KOPT-K1 (cell line): ENCODE measurements around the gene CA12.

Source experiments
- H3K27ac ChIP-seq: fragments of 200-600 bp; sonication (generic); 2 replicates; pipeline ENCODE4 v1.5.1; 2016; ENCODE audit warnings: antibody characterized with exemption, mild to moderate bottlenecking, low read depth, low read length; ENCODE audit not compliant: poor library complexity, severe bottlenecking
- H3K36me3 ChIP-seq: fragments of 200-600 bp; sonication (generic); 2 replicates; pipeline ENCODE4 v1.5.1; 2017; ENCODE audit warnings: antibody characterized with exemption, mild to moderate bottlenecking, low read length, moderate library complexity; ENCODE audit not compliant: insufficient read depth
- H3K9me3 ChIP-seq: fragments of 200-600 bp; sonication (generic); 2 replicates; pipeline ENCODE4 v1.5.1; 2017; ENCODE audit warnings: antibody characterized with exemption, low read length, mild to moderate bottlenecking; ENCODE audit not compliant: insufficient read depth, poor library complexity, severe bottlenecking

CA12 gene

DNA sequence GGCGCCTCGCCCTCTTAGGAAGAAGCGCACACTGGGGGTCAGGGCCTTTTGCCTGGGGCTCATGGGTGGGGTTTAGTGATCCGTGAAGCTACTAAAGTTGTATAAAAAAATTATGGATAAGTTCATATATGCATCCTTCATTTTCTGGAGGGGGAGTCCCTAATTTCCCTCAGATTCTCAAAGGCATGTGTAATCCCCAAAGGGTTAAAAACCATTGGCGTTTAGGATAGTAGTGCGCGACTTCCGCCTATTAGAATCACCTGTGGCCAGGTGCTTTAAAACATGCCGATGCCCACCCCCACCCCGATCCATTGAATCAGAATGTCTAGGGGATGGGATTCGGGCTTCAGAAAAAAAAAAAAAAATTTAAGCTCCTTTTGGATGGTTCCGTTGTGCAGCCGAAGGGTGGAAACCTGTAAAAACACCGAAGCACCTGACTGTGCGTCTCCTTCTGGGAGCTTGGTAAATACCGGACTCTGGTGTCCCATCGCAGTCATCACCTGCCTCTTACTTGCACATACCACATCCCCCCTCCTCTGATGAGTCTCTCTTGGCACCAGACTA lies 103.7 kb downstream of the CA12 start:
- peak overlapping the region; percentile 61 for H3K27ac ChIP-seq
- H3K9me3 ChIP-seq: no peaks in the 10 kb centered on the region
- no peaks in the 10 kb centered on the region for H3K36me3 ChIP-seq

DNA sequence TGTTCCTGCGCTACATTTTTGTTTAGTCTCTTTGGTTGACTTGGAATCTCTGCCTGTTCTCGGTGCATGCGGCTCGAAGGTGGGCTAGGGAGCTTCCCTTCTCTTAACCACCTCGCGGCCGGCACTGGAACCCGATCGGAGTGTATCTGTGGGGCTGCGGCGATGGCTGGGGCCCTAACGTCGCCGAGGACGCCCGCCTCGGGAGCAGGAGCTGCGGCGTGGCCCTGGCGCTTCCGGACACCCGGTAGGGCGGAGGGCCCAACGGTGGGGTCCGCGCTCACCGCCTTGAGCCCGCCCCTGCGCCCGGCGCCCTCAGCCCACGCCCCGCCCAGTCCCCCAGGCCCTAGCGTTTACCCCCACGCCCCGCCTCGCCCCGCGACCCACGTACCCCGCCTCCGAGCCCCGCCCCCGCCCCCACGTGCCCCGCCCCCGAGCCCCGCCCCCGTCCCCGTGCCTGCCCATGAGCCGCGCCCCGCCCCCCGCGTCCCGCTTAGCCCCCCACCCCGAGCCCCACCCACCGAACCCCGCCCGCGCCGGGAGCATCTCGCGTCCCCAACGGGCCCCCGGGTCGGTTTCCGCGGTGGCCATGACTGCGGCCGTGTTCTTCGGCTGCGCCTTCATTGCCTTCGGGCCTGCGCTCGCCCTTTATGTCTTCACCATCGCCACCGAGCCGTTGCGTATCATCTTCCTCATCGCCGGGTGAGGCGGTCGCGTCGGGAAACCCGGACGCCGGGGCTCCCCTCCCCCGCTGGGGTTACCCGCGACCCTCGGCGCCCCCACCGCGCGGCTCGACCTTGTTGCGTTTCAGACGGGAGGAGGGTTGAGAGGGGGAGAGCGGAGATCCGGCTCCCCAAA lies 104.4 kb downstream of the CA12 start, which contains the start of gene APH1B:
Gene APH1B, plus strand, starts transcription at position 568 of the 855 bp plus-strand sequence. Its CDS starts 19 bp downstream, at position 587.
- Histone ChIP-seq H3K27ac (peak within 1 kb of the TSS; percentile 61), H3K9me3 (no peaks in the 10 kb centered on the region)

DNA sequence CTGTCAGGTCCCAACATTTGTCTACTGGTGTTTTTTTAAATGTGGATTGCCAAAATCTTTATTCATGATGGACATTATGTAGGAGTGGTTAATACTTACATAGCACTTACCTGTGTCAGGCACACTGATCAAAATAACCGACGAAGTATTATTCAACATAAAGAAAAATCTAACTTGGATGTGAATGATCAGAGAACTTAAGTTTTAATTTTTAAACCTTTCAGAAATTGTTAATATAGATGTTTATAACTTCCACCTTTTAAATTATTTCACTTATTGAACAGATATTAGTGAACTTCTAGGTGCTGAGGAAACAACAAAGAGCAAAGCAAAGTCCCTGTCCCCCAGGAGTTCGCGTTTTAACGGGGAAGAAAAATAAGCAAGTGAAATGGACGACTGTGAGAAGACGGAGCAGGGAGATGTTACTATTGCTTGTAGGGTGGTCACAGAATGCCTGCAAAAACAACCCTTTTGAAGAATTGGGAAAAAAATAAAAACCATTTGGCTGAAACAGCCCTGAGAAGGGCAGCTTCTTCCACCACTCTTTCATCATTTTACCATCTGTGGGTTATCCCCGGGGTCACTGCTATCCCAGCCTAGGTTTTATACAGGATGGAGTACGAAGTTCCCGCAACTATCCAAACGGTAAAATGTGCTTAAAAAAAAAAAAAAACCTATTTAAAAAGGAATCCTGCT lies 105.2 kb downstream of the CA12 start:
- H3K36me3 ChIP-seq: no peaks in the 10 kb centered on the region
- no peaks in the 10 kb centered on the region for H3K9me3 ChIP-seq
- H3K27ac ChIP-seq: peak overlapping the region; percentile 61

More for the DNA sequence above, 104.4 kb downstream of the CA12 start, which contains the start of gene APH1B:
- no peaks in the 10 kb centered on the region for H3K36me3 ChIP-seq

DNA sequence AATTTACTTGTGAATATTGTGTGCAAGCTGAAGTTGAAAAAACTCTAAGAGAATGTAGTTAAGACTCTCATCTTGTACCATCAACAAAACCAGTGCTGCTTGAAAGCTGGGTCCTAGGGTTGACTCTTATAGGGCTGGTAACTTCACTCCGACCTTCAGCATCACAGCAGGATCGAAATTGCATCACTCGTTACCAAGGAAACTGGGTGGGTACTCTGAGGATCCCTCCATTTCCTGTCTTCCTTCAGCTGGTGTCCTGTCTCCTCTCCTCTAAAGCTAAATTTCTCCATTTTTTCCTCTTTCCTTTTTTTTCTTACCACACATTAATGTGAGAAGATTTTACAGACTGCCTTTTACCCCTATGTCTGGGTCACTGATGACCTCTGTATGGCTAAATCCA lies 107.2 kb downstream of the CA12 start:
- no peak overlapping the region for H3K27ac ChIP-seq
- H3K9me3 ChIP-seq: no peaks in the 10 kb centered on the region
- H3K36me3 ChIP-seq: no peaks in the 10 kb centered on the region
